ENCODE results near the gene CLDN2. TPM values are rescaled to one million over a fixed set of nuclear protein-coding genes. Genes with fewer than 3 reads are reported as not detected.
"Not testable (repeated sequence)": the region's sequence is repeated elsewhere in the genome, so short reads cannot be mapped to it uniquely, and the experiment has no call there.

Gene CLDN2
- not detected for total RNA-seq
- polyA plus RNA-seq, result not detected
- long read RNA-seq, donor 1, result 0 reads
- long read RNA-seq, donor 2, result 0 reads
- long read RNA-seq, donor 3, partial matches to known transcripts, result 0 of 1 reads
- long read RNA-seq, donor 3, other reads (novel, unspliced or antisense), result 1 of 1 reads

GRCh38 chrX:106919932-106920452 lies at the start of gene CLDN2:
CLDN2 (plus strand) TSS chrX:106920402; CDS start chrX:106928229, 7,827 bp downstream.
- no peak for ATAC-seq
- WGBS, 4 donors, result 42 to 54% (median 47%) methylated on average over 2 of the region's 2 CpGs

GRCh38 chrX:106872796-106873195 lies 47.4 kb upstream of the CLDN2 start:
- intact Hi-C loops (cut with DNase I); H3K27ac ChIP-seq; H3K4me3 ChIP-seq; DNase-seq; H3K4me1 ChIP-seq; H3K9me3 ChIP-seq; ATAC-seq: not testable (repeated sequence)
- peaks cover 0 to 12% (median 0%) of the 10 kb centered on the region in 9 donors for H3K36me3 ChIP-seq
- peaks cover 0 to 40% (median 0%) of the 10 kb centered on the region in 9 donors for H3K27me3 ChIP-seq
- 79 to 95% (median 89%) methylated on average over 2 of the region's 2 CpGs for WGBS, 4 donors

More at GRCh38 chrX:106919932-106920452, at the start of gene CLDN2:
- Histone ChIP-seq H3K9me3 (no peaks in the 10 kb centered on the region), H3K27me3 (peaks cover 0 to 37% (median 0%) of the 10 kb centered on the region in 9 donors), H3K4me1 (no peaks in the 10 kb centered on the region), H3K4me3 (no peak within 1 kb of the TSS), H3K36me3 (no peaks in the 10 kb centered on the region), H3K27ac (no peak within 1 kb of the TSS)
- no peak for TF ChIP-seq CTCF (IDR thresholded peaks at IDR 0.05)
- no peak for TF ChIP-seq POLR2A (IDR thresholded peaks at IDR 0.05)
- DNase-seq, result no peak
- intact Hi-C loops (cut with DNase I), result no loop called here

GRCh38 chrX:106874075-106874474 lies 46.1 kb upstream of the CLDN2 start:
- 48 to 78% (median 66%) methylated on average over 2 of the region's 2 CpGs for WGBS, 4 donors
- intact Hi-C loops (cut with DNase I), result no loop called here
- DNase-seq (no peak), ATAC-seq (no peak)
- peaks cover 0 to 12% (median 0%) of the 10 kb centered on the region in 9 donors for H3K36me3 ChIP-seq
- no peaks in the 10 kb centered on the region for H3K4me1 ChIP-seq
- no peak overlapping the region for H3K27ac ChIP-seq
- no peak for TF ChIP-seq POLR2A (IDR thresholded peaks at IDR 0.05)
- peak in 10 of 12 donors; percentile 12 to 55 (median 38) for TF ChIP-seq CTCF (IDR thresholded peaks at IDR 0.05)
- peaks cover 0 to 36% (median 0%) of the 10 kb centered on the region in 9 donors for H3K27me3 ChIP-seq
- peaks cover 0 to under 1% (median 0%) of the 10 kb centered on the region in 12 donors for H3K9me3 ChIP-seq
- no peak overlapping the region for H3K4me3 ChIP-seq

GRCh38 chrX:106875151-106875550 lies 45.1 kb upstream of the CLDN2 start:
- H3K27ac ChIP-seq, result no peak overlapping the region
- no peak overlapping the region for H3K4me3 ChIP-seq
- peaks cover 0 to 28% (median 0%) of the 10 kb centered on the region in 9 donors for H3K27me3 ChIP-seq
- WGBS, 4 donors, result 74 to 97% (median 92%) methylated on average over 1 of the region's 1 CpG
- H3K4me1 ChIP-seq, result no peaks in the 10 kb centered on the region
- H3K9me3 ChIP-seq, result peaks cover 0 to 5% (median 0%) of the 10 kb centered on the region in 12 donors
- intact Hi-C loops (cut with DNase I), result no loop called here
- DNase-seq (no peak), ATAC-seq (no peak)
- H3K36me3 ChIP-seq, result peaks cover 0 to 6% (median 0%) of the 10 kb centered on the region in 9 donors
- TF ChIP-seq CTCF (IDR thresholded peaks at IDR 0.05) (no peak), POLR2A (IDR thresholded peaks at IDR 0.05) (no peak)
